Mesenchymal stem cell (in vitro differentiated cells and primary cell): ENCODE measurements around the gene MSRB1.

Experiments
- DNase-seq: peaks from one replicate; pipeline ENCODE4 v3.0.0-alpha.2; 2013
- H2AFZ ChIP-seq: one replicate; pipeline ENCODE4 v1.6.1; 2013; ENCODE audit warnings: low read depth, mild to moderate bottlenecking, control low read depth, inconsistent platforms, low read length, moderate library complexity
- H2AK5ac ChIP-seq: 2 replicates; pipeline ENCODE4 v1.6.1; 2013; ENCODE audit warnings: low read length, moderate library complexity, mild to moderate bottlenecking, inconsistent platforms; ENCODE audit not compliant: severe bottlenecking
- H2BK120ac ChIP-seq: one replicate; pipeline ENCODE4 v1.6.1; 2013; ENCODE audit warnings: low read depth, mild to moderate bottlenecking, inconsistent platforms, low read length, moderate library complexity
- H2BK12ac ChIP-seq, 2 experiments: one replicate each; pipeline ENCODE4 v1.6.1; 2013; ENCODE audit warnings: inconsistent platforms in 2 of 2, low read length in 2 of 2, mild to moderate bottlenecking in 2 of 2, moderate library complexity in 2 of 2, control low read depth in 1 of 2
- H2BK15ac ChIP-seq: one replicate; pipeline ENCODE4 v1.6.1; 2013; ENCODE audit warnings: mild to moderate bottlenecking, low read depth, inconsistent platforms; ENCODE audit not compliant: poor library complexity, severe bottlenecking
- H2BK5ac ChIP-seq: 2 replicates; pipeline ENCODE4 v1.6.1; 2013; ENCODE audit warnings: low read depth, mild to moderate bottlenecking, low read length, control low read depth, inconsistent platforms; ENCODE audit not compliant: poor library complexity, severe bottlenecking
- H3K14ac ChIP-seq, 2 experiments: one replicate each; pipeline ENCODE4 v1.6.1; 2013; ENCODE audit warnings: inconsistent platforms in 2 of 2, low read length in 2 of 2, control low read depth in 1 of 2, mild to moderate bottlenecking in 1 of 2, moderate library complexity in 1 of 2
- H3K18ac ChIP-seq, 2 experiments: one replicate each; pipeline ENCODE4 v1.6.1; 2013; ENCODE audit warnings: inconsistent platforms in 2 of 2, low read length in 2 of 2, control low read depth in 1 of 2, low read depth in 1 of 2, mild to moderate bottlenecking in 1 of 2
- H3K23ac ChIP-seq, 2 experiments: one replicate each; pipeline ENCODE4 v1.6.1; 2013; ENCODE audit warnings: inconsistent platforms in 2 of 2, low read length in 2 of 2, mild to moderate bottlenecking in 2 of 2, moderate library complexity in 2 of 2, control low read depth in 1 of 2
- H3K27ac ChIP-seq: 2 replicates; pipeline ENCODE4 v1.5.1; 2013; ENCODE audit warnings: mild to moderate bottlenecking, moderate library complexity, low read length, control low read depth, inconsistent platforms; ENCODE audit not compliant: poor library complexity, severe bottlenecking
- H3K27me3 ChIP-seq, 2 experiments: 2 replicates each; pipeline versions ENCODE4 v1.6.1 to v1.7.0; 2013; ENCODE audit warnings: low read length in 2 of 2, mild to moderate bottlenecking in 2 of 2, moderate library complexity in 2 of 2, control low read depth in 1 of 2, inconsistent platforms in 1 of 2; ENCODE audit not compliant: control insufficient read depth in 1 of 2, insufficient read depth in 1 of 2
- H3K36me3 ChIP-seq, 2 experiments: 2 replicates each; pipeline versions ENCODE4 v1.6.1 to v1.7.0; 2013; ENCODE audit warnings: low read length in 2 of 2, control low read depth in 1 of 2, inconsistent platforms in 1 of 2, low read depth in 1 of 2, mild to moderate bottlenecking in 1 of 2; ENCODE audit not compliant: insufficient read depth in 2 of 2, control insufficient read depth in 1 of 2
- H3K4ac ChIP-seq, 2 experiments: one replicate each; pipeline ENCODE4 v1.6.1; 2013; ENCODE audit warnings: inconsistent platforms in 2 of 2, low read length in 2 of 2, mild to moderate bottlenecking in 2 of 2, moderate library complexity in 2 of 2, control low read depth in 1 of 2, low read depth in 1 of 2
- H3K4me1 ChIP-seq: 2 replicates; pipeline ENCODE4 v1.6.1; 2013; ENCODE audit warnings: low read depth, low read length, control low read depth; ENCODE audit not compliant: control insufficient read depth, insufficient read depth
- H3K4me2 ChIP-seq: 2 replicates; pipeline ENCODE4 v1.6.1; 2013; ENCODE audit warnings: low read length, mild to moderate bottlenecking, inconsistent platforms; ENCODE audit not compliant: poor library complexity, severe bottlenecking
- H3K4me3 ChIP-seq, 2 experiments: 2 replicates each; pipeline versions ENCODE4 v1.5.1 to v1.7.0; 2013; ENCODE audit warnings: low read length in 2 of 2, mild to moderate bottlenecking in 2 of 2, control low read depth in 1 of 2, low read depth in 1 of 2; ENCODE audit not compliant: insufficient read depth in 1 of 2
- H3K79me1 ChIP-seq: replicated peaks from 2 replicates; pipeline ENCODE4 v1.6.1; 2013; ENCODE audit warnings: mild to moderate bottlenecking, control low read depth, low read length, inconsistent platforms; ENCODE audit not compliant: poor library complexity, severe bottlenecking
- H3K9ac ChIP-seq: 2 replicates; pipeline ENCODE4 v1.7.0; 2013; ENCODE audit warnings: mild to moderate bottlenecking, low read length, moderate library complexity
- H3K9me3 ChIP-seq: 2 replicates; pipeline ENCODE4 v1.7.0; 2013; ENCODE audit warnings: mild to moderate bottlenecking, low read length; ENCODE audit not compliant: control insufficient read depth
- H4K8ac ChIP-seq: one replicate; pipeline ENCODE4 v1.6.1; 2013; ENCODE audit warnings: inconsistent platforms, mild to moderate bottlenecking, low read length, moderate library complexity
- H4K91ac ChIP-seq: one replicate; pipeline ENCODE4 v1.6.1; 2013; ENCODE audit warnings: mild to moderate bottlenecking, low read length, inconsistent platforms
- WGBS: methylation state at CpG from one replicate; pipeline ENCODE4 v1.1.7; 2013; ENCODE audit warnings: mixed read lengths; 5-methylcytosine and 5-hydroxymethylcytosine counted together

MSRB1 gene

GRCh38 chr16:1895949-1896675 lies 46.9 kb downstream of the MSRB1 start:
- no peak for DNase-seq
- H3K4ac ChIP-seq = no peak overlapping the region
- H2AFZ ChIP-seq = no peak overlapping the region
- no peaks in the 10 kb centered on the region for H3K36me3 ChIP-seq
- H3K4me2 ChIP-seq = no peak overlapping the region
- no peak overlapping the region for H3K14ac ChIP-seq
- H2BK5ac ChIP-seq = no peak overlapping the region
- H3K23ac ChIP-seq = no peak overlapping the region
- peak overlapping the region; percentile 39 for H4K91ac ChIP-seq
- no peaks in the 10 kb centered on the region for H3K79me1 ChIP-seq
- H3K18ac ChIP-seq = no peak overlapping the region
- peaks cover 31 to 54% of the 10 kb centered on the region in 2 experiments for H3K27me3 ChIP-seq
- no peak overlapping the region for H3K9ac ChIP-seq
- H3K4me1 ChIP-seq = peaks cover 2% of the 10 kb centered on the region
- no peak overlapping the region for H2BK15ac ChIP-seq
- no peak overlapping the region for H4K8ac ChIP-seq
- no peak overlapping the region for H3K27ac ChIP-seq
- H3K9me3 ChIP-seq = no peaks in the 10 kb centered on the region
- H3K4me3 ChIP-seq = no peak overlapping the region
- WGBS = 77% methylated on average over 27 of the region's 27 CpGs
- H2BK12ac ChIP-seq = no peak overlapping the region
- H2AK5ac ChIP-seq = no peak overlapping the region
- H2BK120ac ChIP-seq = no peak overlapping the region

GRCh38 chr16:1895068-1895467 lies 47.9 kb downstream of the MSRB1 start:
- H3K4me2 ChIP-seq = no peak overlapping the region
- peaks cover 2% of the 10 kb centered on the region for H3K4me1 ChIP-seq
- H3K9me3 ChIP-seq = no peaks in the 10 kb centered on the region
- H2AFZ ChIP-seq = no peak overlapping the region
- no peak overlapping the region for H2AK5ac ChIP-seq
- H2BK12ac ChIP-seq = no peak overlapping the region
- no peak overlapping the region for H4K8ac ChIP-seq
- no peak overlapping the region for H3K4me3 ChIP-seq
- no peak for DNase-seq
- H3K18ac ChIP-seq = no peak overlapping the region
- no peaks in the 10 kb centered on the region for H3K79me1 ChIP-seq
- no peak overlapping the region for H2BK5ac ChIP-seq
- 92% methylated on average over 4 of the region's 5 CpGs for WGBS
- no peak overlapping the region for H3K4ac ChIP-seq
- no peak overlapping the region for H4K91ac ChIP-seq
- no peak overlapping the region for H3K23ac ChIP-seq
- H3K9ac ChIP-seq = no peak overlapping the region
- H3K14ac ChIP-seq = no peak overlapping the region
- H3K36me3 ChIP-seq = no peaks in the 10 kb centered on the region
- H3K27me3 ChIP-seq = peaks cover 32 to 58% of the 10 kb centered on the region in 2 experiments
- no peak overlapping the region for H2BK120ac ChIP-seq
- no peak overlapping the region for H3K27ac ChIP-seq
- no peak overlapping the region for H2BK15ac ChIP-seq

DNA sequence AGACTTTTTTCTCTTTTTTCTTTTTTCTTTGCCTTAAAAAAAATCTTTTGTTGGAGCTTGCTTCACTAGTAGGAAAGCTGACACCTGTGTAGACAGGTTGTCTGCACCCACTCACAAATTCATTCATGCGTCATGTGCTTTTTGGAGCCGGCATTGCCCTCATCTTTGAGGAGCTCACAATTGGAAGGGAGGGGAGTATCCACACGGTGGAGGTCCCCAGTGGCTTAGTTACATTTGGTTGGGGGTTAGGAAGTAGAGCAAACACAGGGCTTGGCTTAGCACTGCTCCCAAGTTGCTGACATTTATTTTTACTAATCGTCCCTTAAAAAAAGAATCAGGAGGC lies 52.3 kb downstream of the MSRB1 start:
- no peak overlapping the region for H2BK120ac ChIP-seq
- H3K4ac ChIP-seq = no peak overlapping the region
- H3K9ac ChIP-seq = no peak overlapping the region
- no peaks in the 10 kb centered on the region for H3K36me3 ChIP-seq
- no peaks in the 10 kb centered on the region for H3K4me1 ChIP-seq
- 74% methylated on average over 4 of the region's 4 CpGs for WGBS
- H3K14ac ChIP-seq = no peak overlapping the region
- no peak overlapping the region for H2BK5ac ChIP-seq
- no peaks in the 10 kb centered on the region for H3K79me1 ChIP-seq
- no peak overlapping the region for H3K27ac ChIP-seq
- H3K9me3 ChIP-seq = no peaks in the 10 kb centered on the region
- no peak overlapping the region for H3K4me3 ChIP-seq
- no peak overlapping the region for H2AK5ac ChIP-seq
- DNase-seq = no peak
- H2BK12ac ChIP-seq = no peak overlapping the region
- no peak overlapping the region for H2BK15ac ChIP-seq
- no peak overlapping the region for H3K23ac ChIP-seq
- H4K8ac ChIP-seq = no peak overlapping the region
- H3K27me3 ChIP-seq = peaks cover 19 to 54% of the 10 kb centered on the region in 2 experiments
- H2AFZ ChIP-seq = no peak overlapping the region
- H3K18ac ChIP-seq = no peak overlapping the region
- H4K91ac ChIP-seq = no peak overlapping the region
- no peak overlapping the region for H3K4me2 ChIP-seq

- 89% methylated on average over 16 of the region's 16 CpGs for WGBS
- H3K27me3 ChIP-seq = peaks cover 19 to 55% of the 10 kb centered on the region in 2 experiments
- H2BK120ac ChIP-seq = no peak overlapping the region
Measured at GRCh38 chr16:1890024-1890707, 52.8 kb downstream of the MSRB1 start.

More at GRCh38 chr16:1890024-1890707, 52.8 kb downstream of the MSRB1 start:
- Histone ChIP-seq H2AFZ (no peak overlapping the region), H3K36me3 (no peaks in the 10 kb centered on the region), H3K4me3 (no peak overlapping the region), H2BK12ac (no peak overlapping the region), H3K23ac (no peak overlapping the region), H3K4me2 (no peak overlapping the region), H3K4me1 (no peaks in the 10 kb centered on the region), H3K4ac (no peak overlapping the region), H2BK5ac (no peak overlapping the region), H2BK15ac (no peak overlapping the region), H3K18ac (no peak overlapping the region), H3K9ac (no peak overlapping the region), H3K14ac (no peak overlapping the region), H3K27ac (no peak overlapping the region), H4K91ac (no peak overlapping the region), H2AK5ac (no peak overlapping the region), H3K9me3 (no peaks in the 10 kb centered on the region), H4K8ac (no peak overlapping the region), H3K79me1 (no peaks in the 10 kb centered on the region)
- no peak for DNase-seq
